Endodermal cell (in vitro differentiated cells): Measurements from ENCODE around the gene OR52M1. TPM values are rescaled to one million over a fixed set of nuclear protein-coding genes. Genes with fewer than 3 reads are reported as not detected.

Experiments
- DNase-seq: peaks from one replicate; pipeline ENCODE4 v3.0.0-alpha.2; 2017
- H3K27ac ChIP-seq: 2 replicates; pipeline ENCODE4 v1.5.1; 2013; ENCODE audit warnings: mild to moderate bottlenecking, low read depth, low read length, moderate library complexity
- H3K27me3 ChIP-seq: 2 replicates; pipeline ENCODE4 v1.6.1; 2013; ENCODE audit warnings: mild to moderate bottlenecking, low read length, moderate library complexity; ENCODE audit not compliant: insufficient read depth, control insufficient read depth, poor library complexity, severe bottlenecking
- H3K36me3 ChIP-seq: 2 replicates; pipeline ENCODE4 v1.7.0; 2013; ENCODE audit warnings: mild to moderate bottlenecking, low read length, moderate library complexity; ENCODE audit not compliant: control insufficient read depth, insufficient read depth
- H3K4me1 ChIP-seq: one replicate; pipeline ENCODE4 v1.7.0; 2013; ENCODE audit warnings: low read length; ENCODE audit not compliant: control insufficient read depth, insufficient read depth
- H3K4me3 ChIP-seq: 2 replicates; pipeline ENCODE4 v1.5.1; 2013; ENCODE audit warnings: mild to moderate bottlenecking, low read length, moderate library complexity
- H3K9ac ChIP-seq: 2 replicates; pipeline ENCODE4 v1.6.1; 2013; ENCODE audit warnings: mild to moderate bottlenecking, low read length, moderate library complexity; ENCODE audit not compliant: poor library complexity, severe bottlenecking; ENCODE audit errors: extremely low read depth
- H3K9me3 ChIP-seq: 2 replicates; pipeline ENCODE4 v1.6.1; 2013; ENCODE audit warnings: mild to moderate bottlenecking, low read length, moderate library complexity; ENCODE audit not compliant: control insufficient read depth
- H3K27ac Mint-ChIP-seq: 2 replicates; pipeline ENCODE4 v1.8.0; 2020; ENCODE audit warnings: mixed read lengths
- H3K27me3 Mint-ChIP-seq: 2 replicates; pipeline ENCODE4 v1.8.0; 2021; ENCODE audit warnings: mild to moderate bottlenecking, mixed read lengths; ENCODE audit not compliant: insufficient read depth
- H3K36me3 Mint-ChIP-seq: 2 replicates; pipeline ENCODE4 v1.8.0; 2020; ENCODE audit warnings: low read depth, mixed read lengths
- H3K4me1 Mint-ChIP-seq: 2 replicates; pipeline ENCODE4 v1.8.0; 2020; ENCODE audit warnings: mixed read lengths
- H3K4me3 Mint-ChIP-seq: 2 replicates; pipeline ENCODE4 v1.8.0; 2020; ENCODE audit warnings: mild to moderate bottlenecking, moderate library complexity, mixed read lengths
- H3K9me3 Mint-ChIP-seq: 2 replicates; pipeline ENCODE4 v1.8.0; 2020; ENCODE audit warnings: mild to moderate bottlenecking, mixed read lengths
- WGBS, 2 experiments: methylation state at CpG; one replicate each; pipeline versions ENCODE4 v1.1.5 to v1.1.7; 2013; ENCODE audit warnings: missing lambda C conversion rate in 2 of 2, mixed read lengths in 1 of 2; ENCODE audit not compliant: insufficient coverage in 1 of 2, insufficient read length in 1 of 2; 5-methylcytosine and 5-hydroxymethylcytosine counted together
- total RNA-seq, 2 donors: library from RNA; stranded (reverse); fragmentation: NEBNext Ultra II Directional in 1 of 2; extraction: Animal tissue kit (Norgen Biotek cat#: 25700) in 1 of 2; gene quantifications; 2 replicates in 1 of 2; 3 replicates in 1 of 2; pipeline ENCODE4 v1.2.1, GENCODE V29; 2021
- TF ChIP-seq, protein P1 (sequence below): fragments of 200-600 bp; sonication (generic); conservative IDR thresholded peaks from 2 replicates; pipeline ENCODE4 v1.5.0; 2021; ENCODE audit warnings: antibody characterized with exemption, mild to moderate bottlenecking

OR52M1 gene
- total RNA-seq, 2 donors from 2014 or later: not detected

DNA sequence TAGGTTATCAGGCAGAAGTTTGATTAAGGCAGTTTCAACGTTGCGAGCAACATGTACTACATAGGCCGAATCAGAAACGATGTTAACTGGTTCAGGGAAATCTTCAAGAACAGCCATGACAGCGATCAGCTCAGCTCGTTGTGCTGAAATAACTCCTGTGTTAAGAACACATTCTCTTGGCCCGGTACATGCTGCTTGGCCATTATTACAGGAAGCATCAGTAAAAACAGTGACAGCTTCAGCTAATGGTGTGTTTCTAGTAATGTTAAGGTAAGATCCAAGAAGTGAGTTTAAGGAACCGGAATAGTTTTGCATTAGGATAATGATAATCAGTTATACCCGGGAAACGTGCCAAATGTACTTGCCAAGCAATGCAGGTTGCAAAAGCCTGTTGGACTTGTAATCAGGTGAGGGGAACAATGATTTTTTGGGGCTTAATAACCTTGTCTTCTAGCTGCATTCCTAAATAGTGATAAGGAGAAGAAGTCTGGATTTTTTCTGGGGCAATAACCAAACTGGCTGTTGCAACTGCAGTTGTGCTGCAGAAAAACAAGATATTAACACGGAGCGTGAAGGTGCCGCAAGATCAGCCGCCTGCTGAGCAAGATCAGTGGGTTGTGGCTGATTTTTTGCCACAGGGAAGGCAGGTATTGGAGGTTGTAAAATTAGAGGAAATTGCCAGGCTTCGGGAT lies 48.3 kb upstream of the OR52M1 start:
- Mint-ChIP-seq H3K36me3 (no peaks in the 10 kb centered on the region), H3K27me3 (peaks cover 2% of the 10 kb centered on the region), H3K4me1 (no peaks in the 10 kb centered on the region), H3K4me3 (no peak overlapping the region), H3K27ac (no peak overlapping the region), H3K9me3 (no peaks in the 10 kb centered on the region)
- WGBS, 2 experiments: 93 to 94% methylated on average over 14 to 15 of the region's 15 CpGs
- Histone ChIP-seq H3K27ac (no peak overlapping the region), H3K9me3 (peaks cover 2% of the 10 kb centered on the region), H3K4me1 (no peaks in the 10 kb centered on the region), H3K27me3 (peaks cover 6% of the 10 kb centered on the region), H3K36me3 (no peaks in the 10 kb centered on the region), H3K9ac (no peak overlapping the region), H3K4me3 (no peak overlapping the region)
- DNase-seq: no peak
- TF ChIP-seq, protein P1, sequence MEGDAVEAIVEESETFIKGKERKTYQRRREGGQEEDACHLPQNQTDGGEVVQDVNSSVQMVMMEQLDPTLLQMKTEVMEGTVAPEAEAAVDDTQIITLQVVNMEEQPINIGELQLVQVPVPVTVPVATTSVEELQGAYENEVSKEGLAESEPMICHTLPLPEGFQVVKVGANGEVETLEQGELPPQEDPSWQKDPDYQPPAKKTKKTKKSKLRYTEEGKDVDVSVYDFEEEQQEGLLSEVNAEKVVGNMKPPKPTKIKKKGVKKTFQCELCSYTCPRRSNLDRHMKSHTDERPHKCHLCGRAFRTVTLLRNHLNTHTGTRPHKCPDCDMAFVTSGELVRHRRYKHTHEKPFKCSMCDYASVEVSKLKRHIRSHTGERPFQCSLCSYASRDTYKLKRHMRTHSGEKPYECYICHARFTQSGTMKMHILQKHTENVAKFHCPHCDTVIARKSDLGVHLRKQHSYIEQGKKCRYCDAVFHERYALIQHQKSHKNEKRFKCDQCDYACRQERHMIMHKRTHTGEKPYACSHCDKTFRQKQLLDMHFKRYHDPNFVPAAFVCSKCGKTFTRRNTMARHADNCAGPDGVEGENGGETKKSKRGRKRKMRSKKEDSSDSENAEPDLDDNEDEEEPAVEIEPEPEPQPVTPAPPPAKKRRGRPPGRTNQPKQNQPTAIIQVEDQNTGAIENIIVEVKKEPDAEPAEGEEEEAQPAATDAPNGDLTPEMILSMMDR: no peak

DNA sequence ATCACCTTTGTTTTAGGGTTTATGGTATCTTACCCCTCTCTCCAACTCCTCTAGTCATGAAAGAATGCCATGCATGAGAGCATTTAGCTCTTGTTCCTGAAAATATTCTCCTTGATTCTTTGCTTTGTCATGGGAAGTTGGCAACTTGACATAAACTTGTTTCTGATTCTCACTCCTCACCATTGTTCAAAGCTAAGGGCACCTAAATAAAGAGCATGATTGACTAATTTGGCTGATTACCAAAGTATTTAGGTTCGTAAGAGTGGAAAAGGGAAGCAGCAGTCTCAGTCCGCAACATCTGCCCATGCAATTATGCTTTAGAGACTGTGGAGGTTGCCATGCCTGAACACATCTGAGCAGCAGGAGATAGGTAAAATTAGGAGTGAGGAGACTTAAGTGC lies 36.1 kb upstream of the OR52M1 start:
- Mint-ChIP-seq H3K36me3 (no peaks in the 10 kb centered on the region), H3K27ac (no peak overlapping the region), H3K9me3 (peaks cover 2% of the 10 kb centered on the region), H3K27me3 (no peaks in the 10 kb centered on the region), H3K4me3 (no peak overlapping the region), H3K4me1 (no peaks in the 10 kb centered on the region)
- Histone ChIP-seq H3K27me3 (peaks cover 12% of the 10 kb centered on the region), H3K36me3 (no peaks in the 10 kb centered on the region), H3K4me1 (no peaks in the 10 kb centered on the region), H3K4me3 (no peak overlapping the region), H3K9ac (no peak overlapping the region), H3K9me3 (no peaks in the 10 kb centered on the region), H3K27ac (no peak overlapping the region)
- TF ChIP-seq, protein P1: no peak
- DNase-seq: no peak
- 91 to 92% methylated on average over 2 of the region's 2 CpGs for WGBS, 2 experiments

DNA sequence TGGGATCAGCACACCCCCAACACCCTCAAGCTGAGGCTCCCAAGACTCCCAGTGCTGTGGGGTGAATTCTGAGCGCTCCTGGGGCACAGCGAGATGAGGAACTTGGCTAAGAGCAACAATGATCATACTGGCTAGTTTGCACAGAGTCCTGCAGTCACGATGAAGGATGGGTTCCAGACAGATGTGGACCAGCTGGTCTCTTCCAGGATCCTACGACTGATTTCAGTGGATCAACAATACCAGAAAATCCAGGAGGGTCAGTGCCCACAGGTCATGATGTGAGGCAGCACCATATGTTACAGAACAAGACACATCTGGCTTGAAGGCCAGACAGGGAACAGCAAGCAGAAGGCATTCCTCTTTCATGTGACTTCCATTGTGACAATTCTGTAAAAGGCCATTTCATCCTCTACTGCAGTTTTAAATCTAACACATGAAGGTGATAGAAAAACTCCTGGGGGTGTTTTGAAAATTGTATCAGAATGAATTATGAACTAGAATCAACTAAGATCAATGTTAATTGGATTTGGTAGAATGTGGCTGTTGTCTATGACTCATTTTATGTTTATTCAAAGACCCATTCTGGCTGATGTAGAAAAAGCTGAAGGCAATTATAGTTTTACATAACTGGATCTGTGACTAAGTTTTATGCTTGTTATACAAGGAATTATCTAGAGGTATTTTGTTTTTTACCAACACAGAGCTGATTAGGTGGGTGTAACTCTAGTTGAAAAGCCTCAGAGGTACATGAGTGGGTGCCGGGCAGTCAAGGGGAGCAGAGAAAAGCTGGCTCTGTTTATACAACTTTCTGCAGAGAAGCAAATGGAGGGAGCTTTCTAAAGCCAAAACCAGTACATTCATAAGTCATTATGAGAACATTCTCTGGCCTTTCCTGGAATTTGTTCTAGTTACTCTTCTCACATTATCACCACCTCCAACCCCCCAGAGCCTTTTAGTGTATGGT lies 33.4 kb upstream of the OR52M1 start:
- Histone ChIP-seq H3K4me3 (no peak overlapping the region), H3K9ac (no peak overlapping the region), H3K27ac (no peak overlapping the region), H3K9me3 (no peaks in the 10 kb centered on the region), H3K36me3 (no peaks in the 10 kb centered on the region), H3K4me1 (no peaks in the 10 kb centered on the region), H3K27me3 (peaks cover 6% of the 10 kb centered on the region)
- Mint-ChIP-seq H3K9me3 (peaks cover 2% of the 10 kb centered on the region), H3K27ac (no peak overlapping the region), H3K4me1 (no peaks in the 10 kb centered on the region), H3K36me3 (no peaks in the 10 kb centered on the region), H3K27me3 (no peaks in the 10 kb centered on the region), H3K4me3 (no peak overlapping the region)
- no peak for DNase-seq
- 89 to 94% methylated on average over 3 to 5 of the region's 5 CpGs for WGBS, 2 experiments
- TF ChIP-seq, protein P1: no peak
